B cell (primary cell): Measurements from ENCODE around the gene CYB5B.

Experiments used
- EZH2 ChIP-seq: IDR thresholded peaks from 2 replicates; pipeline ENCODE4 v1.6.1; 2012; ENCODE audit warnings: borderline replicate concordance, low read depth, mild to moderate bottlenecking, moderate library complexity, low read length; ENCODE audit not compliant: insufficient read depth, poor library complexity, severe bottlenecking
- TF ChIP-seq, protein P1 (sequence below): fragments of 200-600 bp; IDR thresholded peaks from one replicate; pipeline ENCODE4 v1.8.0; 2022; ENCODE audit warnings: antibody characterized with exemption, mild to moderate bottlenecking

DNA sequence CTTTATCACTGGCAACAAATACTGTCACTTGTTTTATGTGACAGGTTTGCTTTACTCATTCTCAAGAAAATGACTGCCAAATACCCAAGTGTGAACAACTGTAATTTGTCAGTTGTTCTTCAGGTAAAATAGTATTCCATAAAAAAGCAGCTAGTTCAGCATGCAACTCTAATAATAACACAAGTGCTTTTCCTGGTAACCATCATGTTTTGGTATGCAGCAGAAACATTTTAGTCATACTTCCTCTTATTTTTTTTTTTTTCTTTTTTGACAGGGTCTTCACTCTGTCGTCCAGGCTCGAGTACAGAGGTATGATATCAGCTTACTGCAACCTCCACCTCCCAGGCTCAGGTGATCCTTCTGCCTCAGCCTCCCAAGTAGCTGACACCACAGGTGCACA lies 43.2 kb upstream of the CYB5B start:
- no peak for TF ChIP-seq EZH2
- TF ChIP-seq, protein P1, sequence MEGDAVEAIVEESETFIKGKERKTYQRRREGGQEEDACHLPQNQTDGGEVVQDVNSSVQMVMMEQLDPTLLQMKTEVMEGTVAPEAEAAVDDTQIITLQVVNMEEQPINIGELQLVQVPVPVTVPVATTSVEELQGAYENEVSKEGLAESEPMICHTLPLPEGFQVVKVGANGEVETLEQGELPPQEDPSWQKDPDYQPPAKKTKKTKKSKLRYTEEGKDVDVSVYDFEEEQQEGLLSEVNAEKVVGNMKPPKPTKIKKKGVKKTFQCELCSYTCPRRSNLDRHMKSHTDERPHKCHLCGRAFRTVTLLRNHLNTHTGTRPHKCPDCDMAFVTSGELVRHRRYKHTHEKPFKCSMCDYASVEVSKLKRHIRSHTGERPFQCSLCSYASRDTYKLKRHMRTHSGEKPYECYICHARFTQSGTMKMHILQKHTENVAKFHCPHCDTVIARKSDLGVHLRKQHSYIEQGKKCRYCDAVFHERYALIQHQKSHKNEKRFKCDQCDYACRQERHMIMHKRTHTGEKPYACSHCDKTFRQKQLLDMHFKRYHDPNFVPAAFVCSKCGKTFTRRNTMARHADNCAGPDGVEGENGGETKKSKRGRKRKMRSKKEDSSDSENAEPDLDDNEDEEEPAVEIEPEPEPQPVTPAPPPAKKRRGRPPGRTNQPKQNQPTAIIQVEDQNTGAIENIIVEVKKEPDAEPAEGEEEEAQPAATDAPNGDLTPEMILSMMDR, result no peak
